HepG2 (cell line): ENCODE measurements around the gene PACS1. TPM values are rescaled to one million over a fixed set of nuclear protein-coding genes. Genes with fewer than 3 reads are reported as not detected.
A peak's percentile ranks its signal among the peaks of the same experiment; 100 is the strongest.

ENCODE experiments used
- EHMT2 ChIP-seq: fragments of 200-600 bp; sonication (generic); IDR thresholded peaks from 2 replicates; pipeline ENCODE4 v1.7.0; 2017; ENCODE audit warnings: antibody characterized with exemption, low read depth, low read length, borderline replicate concordance
- GFI1 ChIP-seq: sonication (generic); formaldehyde crosslinking; IDR thresholded peaks from 2 replicates; pipeline ENCODE4 v1.5.0; 2020; ENCODE audit warnings: missing genetic modification reagents, mild to moderate bottlenecking, borderline replicate concordance
- ISL2 ChIP-seq: sonication (generic); formaldehyde crosslinking; IDR thresholded peaks from 2 replicates; pipeline ENCODE4 v1.5.0; 2020; ENCODE audit warnings: missing genetic modification reagents
- LCORL ChIP-seq, 2 experiments: fragments of 450-650 bp in 1 of 2; sonication (generic) in 1 of 2; formaldehyde crosslinking in 1 of 2; IDR thresholded peaks; 2 replicates each; pipeline versions ENCODE4 v1.5.0 to v1.6.1; 2017 to 2020; ENCODE audit warnings: antibody characterized with exemption in 1 of 2, missing genetic modification reagents in 1 of 2
- POLR2G ChIP-seq: fragments of 200-400 bp; formaldehyde crosslinking; IDR thresholded peaks from 2 replicates; pipeline ENCODE4 v1.6.1; 2018; ENCODE audit warnings: mild to moderate bottlenecking, low read depth, low read length, moderate library complexity
- TCF7 ChIP-seq: sonication (generic); IDR thresholded peaks from 2 replicates; pipeline ENCODE4 v1.6.1; 2016; ENCODE audit warnings: antibody characterized with exemption, low read depth
- ZNF383 ChIP-seq: sonication (generic); formaldehyde crosslinking; IDR thresholded peaks from 2 replicates; pipeline ENCODE4 v1.4.0; 2020; ENCODE audit warnings: missing genetic modification reagents, mild to moderate bottlenecking, borderline replicate concordance
- ZNF446 ChIP-seq: sonication (generic); formaldehyde crosslinking; IDR thresholded peaks from 2 replicates; pipeline ENCODE4 v1.5.0; 2020; ENCODE audit warnings: mild to moderate bottlenecking, missing genetic modification reagents
- ZNF850 ChIP-seq: sonication (generic); formaldehyde crosslinking; conservative IDR thresholded peaks from 2 replicates; pipeline ENCODE4 v1.9.0; 2021; ENCODE audit warnings: mild to moderate bottlenecking, missing genetic modification reagents
- polyA plus RNA-seq, 8 experiments: library from polyadenylated mRNA; depleted of rRNA in 3 of 8; stranded (reverse) in 7 of 8; unstranded in 1 of 8; fragments of >200 nt; fragmentation: Illumina TruSeq in 4 of 8; extraction: Trizol in 4 of 8; gene quantifications; 2 replicates each; pipeline versions ENCODE4 v1.2.1 to v1.2.3, GENCODE V29; 2011 to 2016; ENCODE audit warnings: low read depth in 4 of 8, missing spikeins in 1 of 8, mixed read lengths in 1 of 8; ENCODE audit not compliant: insufficient read depth in 1 of 8
- total RNA-seq, 5 experiments: library from RNA; depleted of rRNA; stranded (reverse); fragments of >200 nt; fragmentation: Illumina TruSeq; extraction: Trizol; gene quantifications; 2 replicates each; pipeline ENCODE4 v1.2.3, GENCODE V29; 2016; ENCODE audit warnings: low read depth in 1 of 5
- TF ChIP-seq, protein P1 (sequence below): IDR thresholded peaks from 2 replicates; pipeline ENCODE4 v1.6.1; 2016; ENCODE audit warnings: missing compliant biosample characterization, missing genetic modification reagents, borderline replicate concordance
- TF ChIP-seq, protein P2 (sequence below): sonication (generic); formaldehyde crosslinking; IDR thresholded peaks from 2 replicates; pipeline ENCODE4 v1.5.1; 2020; ENCODE audit warnings: mild to moderate bottlenecking, missing genetic modification reagents, borderline replicate concordance
- TF ChIP-seq, protein P3 (sequence below): sonication (generic); formaldehyde crosslinking; IDR thresholded peaks from 2 replicates; pipeline ENCODE4 v1.4.0; 2020; ENCODE audit warnings: missing genetic modification reagents, borderline replicate concordance
- TF ChIP-seq, protein P4 (sequence below): sonication (generic); formaldehyde crosslinking; IDR thresholded peaks from 2 replicates; pipeline ENCODE4 v1.5.0; 2020; ENCODE audit warnings: mild to moderate bottlenecking, missing genetic modification reagents, borderline replicate concordance

PACS1 gene
- total and polyA plus RNA-seq, 2 of the 13 experiments (the other 11 are each of a cell fraction or from before 2014, with no cell fraction given) = 7.6 to 8.6 TPM

- TF ChIP-seq, protein P1, sequence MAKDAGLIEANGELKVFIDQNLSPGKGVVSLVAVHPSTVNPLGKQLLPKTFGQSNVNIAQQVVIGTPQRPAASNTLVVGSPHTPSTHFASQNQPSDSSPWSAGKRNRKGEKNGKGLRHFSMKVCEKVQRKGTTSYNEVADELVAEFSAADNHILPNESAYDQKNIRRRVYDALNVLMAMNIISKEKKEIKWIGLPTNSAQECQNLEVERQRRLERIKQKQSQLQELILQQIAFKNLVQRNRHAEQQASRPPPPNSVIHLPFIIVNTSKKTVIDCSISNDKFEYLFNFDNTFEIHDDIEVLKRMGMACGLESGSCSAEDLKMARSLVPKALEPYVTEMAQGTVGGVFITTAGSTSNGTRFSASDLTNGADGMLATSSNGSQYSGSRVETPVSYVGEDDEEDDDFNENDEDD = peak; percentile 17; the same call in 1 of the 2 replicates
- TF ChIP-seq ZNF383 = no peak
- TF ChIP-seq ZNF446 = 0 out of 2 replicates have a peak, but pooled peaks have one; percentile 24
- no peak for TF ChIP-seq LCORL (IDR thresholded peaks at IDR 0.05)
- no peak for TF ChIP-seq LCORL (CRISPR knock-in tag; IDR thresholded peaks at IDR 0.05)
- TF ChIP-seq GFI1 (CRISPR knock-in tag) = no peak
- TF ChIP-seq EHMT2 = no peak
- TF ChIP-seq, protein P2, sequence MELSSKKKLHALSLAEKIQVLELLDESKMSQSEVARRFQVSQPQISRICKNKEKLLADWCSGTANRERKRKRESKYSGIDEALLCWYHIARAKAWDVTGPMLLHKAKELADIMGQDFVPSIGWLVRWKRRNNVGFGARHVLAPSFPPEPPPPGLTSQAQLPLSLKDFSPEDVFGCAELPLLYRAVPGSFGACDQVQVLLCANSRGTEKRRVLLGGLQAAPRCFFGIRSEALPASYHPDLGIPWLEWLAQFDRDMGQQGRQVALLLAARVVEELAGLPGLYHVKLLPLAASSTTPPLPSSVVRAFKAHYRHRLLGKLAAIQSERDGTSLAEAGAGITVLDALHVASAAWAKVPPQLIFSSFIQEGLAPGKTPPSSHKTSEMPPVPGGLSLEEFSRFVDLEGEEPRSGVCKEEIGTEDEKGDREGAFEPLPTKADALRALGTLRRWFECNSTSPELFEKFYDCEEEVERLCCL (CRISPR knock-in tag) = no peak
- TF ChIP-seq ZNF850 (CRISPR knock-in tag) = no peak
- no peak for TF ChIP-seq TCF7
- peak; percentile 61 for TF ChIP-seq POLR2G
- TF ChIP-seq ISL2 (CRISPR knock-in tag) = no peak
- TF ChIP-seq, protein P3, sequence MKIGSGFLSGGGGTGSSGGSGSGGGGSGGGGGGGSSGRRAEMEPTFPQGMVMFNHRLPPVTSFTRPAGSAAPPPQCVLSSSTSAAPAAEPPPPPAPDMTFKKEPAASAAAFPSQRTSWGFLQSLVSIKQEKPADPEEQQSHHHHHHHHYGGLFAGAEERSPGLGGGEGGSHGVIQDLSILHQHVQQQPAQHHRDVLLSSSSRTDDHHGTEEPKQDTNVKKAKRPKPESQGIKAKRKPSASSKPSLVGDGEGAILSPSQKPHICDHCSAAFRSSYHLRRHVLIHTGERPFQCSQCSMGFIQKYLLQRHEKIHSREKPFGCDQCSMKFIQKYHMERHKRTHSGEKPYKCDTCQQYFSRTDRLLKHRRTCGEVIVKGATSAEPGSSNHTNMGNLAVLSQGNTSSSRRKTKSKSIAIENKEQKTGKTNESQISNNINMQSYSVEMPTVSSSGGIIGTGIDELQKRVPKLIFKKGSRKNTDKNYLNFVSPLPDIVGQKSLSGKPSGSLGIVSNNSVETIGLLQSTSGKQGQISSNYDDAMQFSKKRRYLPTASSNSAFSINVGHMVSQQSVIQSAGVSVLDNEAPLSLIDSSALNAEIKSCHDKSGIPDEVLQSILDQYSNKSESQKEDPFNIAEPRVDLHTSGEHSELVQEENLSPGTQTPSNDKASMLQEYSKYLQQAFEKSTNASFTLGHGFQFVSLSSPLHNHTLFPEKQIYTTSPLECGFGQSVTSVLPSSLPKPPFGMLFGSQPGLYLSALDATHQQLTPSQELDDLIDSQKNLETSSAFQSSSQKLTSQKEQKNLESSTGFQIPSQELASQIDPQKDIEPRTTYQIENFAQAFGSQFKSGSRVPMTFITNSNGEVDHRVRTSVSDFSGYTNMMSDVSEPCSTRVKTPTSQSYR (CRISPR knock-in tag) = no peak
- TF ChIP-seq, protein P4, sequence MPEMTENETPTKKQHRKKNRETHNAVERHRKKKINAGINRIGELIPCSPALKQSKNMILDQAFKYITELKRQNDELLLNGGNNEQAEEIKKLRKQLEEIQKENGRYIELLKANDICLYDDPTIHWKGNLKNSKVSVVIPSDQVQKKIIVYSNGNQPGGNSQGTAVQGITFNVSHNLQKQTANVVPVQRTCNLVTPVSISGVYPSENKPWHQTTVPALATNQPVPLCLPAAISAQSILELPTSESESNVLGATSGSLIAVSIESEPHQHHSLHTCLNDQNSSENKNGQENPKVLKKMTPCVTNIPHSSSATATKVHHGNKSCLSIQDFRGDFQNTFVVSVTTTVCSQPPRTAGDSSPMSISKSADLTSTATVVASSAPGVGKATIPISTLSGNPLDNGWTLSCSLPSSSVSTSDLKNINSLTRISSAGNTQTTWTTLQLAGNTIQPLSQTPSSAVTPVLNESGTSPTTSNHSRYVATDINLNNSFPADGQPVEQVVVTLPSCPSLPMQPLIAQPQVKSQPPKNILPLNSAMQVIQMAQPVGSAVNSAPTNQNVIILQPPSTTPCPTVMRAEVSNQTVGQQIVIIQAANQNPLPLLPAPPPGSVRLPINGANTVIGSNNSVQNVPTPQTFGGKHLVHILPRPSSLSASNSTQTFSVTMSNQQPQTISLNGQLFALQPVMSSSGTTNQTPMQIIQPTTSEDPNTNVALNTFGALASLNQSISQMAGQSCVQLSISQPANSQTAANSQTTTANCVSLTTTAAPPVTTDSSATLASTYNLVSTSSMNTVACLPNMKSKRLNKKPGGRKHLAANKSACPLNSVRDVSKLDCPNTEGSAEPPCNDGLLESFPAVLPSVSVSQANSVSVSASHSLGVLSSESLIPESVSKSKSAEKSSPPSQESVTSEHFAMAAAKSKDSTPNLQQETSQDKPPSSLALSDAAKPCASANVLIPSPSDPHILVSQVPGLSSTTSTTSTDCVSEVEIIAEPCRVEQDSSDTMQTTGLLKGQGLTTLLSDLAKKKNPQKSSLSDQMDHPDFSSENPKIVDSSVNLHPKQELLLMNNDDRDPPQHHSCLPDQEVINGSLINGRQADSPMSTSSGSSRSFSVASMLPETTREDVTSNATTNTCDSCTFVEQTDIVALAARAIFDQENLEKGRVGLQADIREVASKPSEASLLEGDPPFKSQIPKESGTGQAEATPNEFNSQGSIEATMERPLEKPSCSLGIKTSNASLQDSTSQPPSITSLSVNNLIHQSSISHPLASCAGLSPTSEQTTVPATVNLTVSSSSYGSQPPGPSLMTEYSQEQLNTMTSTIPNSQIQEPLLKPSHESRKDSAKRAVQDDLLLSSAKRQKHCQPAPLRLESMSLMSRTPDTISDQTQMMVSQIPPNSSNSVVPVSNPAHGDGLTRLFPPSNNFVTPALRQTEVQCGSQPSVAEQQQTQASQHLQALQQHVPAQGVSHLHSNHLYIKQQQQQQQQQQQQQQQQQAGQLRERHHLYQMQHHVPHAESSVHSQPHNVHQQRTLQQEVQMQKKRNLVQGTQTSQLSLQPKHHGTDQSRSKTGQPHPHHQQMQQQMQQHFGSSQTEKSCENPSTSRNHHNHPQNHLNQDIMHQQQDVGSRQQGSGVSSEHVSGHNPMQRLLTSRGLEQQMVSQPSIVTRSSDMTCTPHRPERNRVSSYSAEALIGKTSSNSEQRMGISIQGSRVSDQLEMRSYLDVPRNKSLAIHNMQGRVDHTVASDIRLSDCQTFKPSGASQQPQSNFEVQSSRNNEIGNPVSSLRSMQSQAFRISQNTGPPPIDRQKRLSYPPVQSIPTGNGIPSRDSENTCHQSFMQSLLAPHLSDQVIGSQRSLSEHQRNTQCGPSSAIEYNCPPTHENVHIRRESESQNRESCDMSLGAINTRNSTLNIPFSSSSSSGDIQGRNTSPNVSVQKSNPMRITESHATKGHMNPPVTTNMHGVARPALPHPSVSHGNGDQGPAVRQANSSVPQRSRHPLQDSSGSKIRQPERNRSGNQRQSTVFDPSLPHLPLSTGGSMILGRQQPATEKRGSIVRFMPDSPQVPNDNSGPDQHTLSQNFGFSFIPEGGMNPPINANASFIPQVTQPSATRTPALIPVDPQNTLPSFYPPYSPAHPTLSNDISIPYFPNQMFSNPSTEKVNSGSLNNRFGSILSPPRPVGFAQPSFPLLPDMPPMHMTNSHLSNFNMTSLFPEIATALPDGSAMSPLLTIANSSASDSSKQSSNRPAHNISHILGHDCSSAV (CRISPR knock-in tag) = no peak
These were observed 207.6 kb downstream of the PACS1 start, which contains the start of gene CNIH2 (continued) for GRCh38 chr11:66277471-66278362.
